ENCODE data around the gene ACOXL. TPM values are rescaled to one million over a fixed set of nuclear protein-coding genes. Genes with fewer than 3 reads are reported as not detected.

The ACOXL gene
- total RNA-seq, 1 donor from 2014 or later = 0.58 TPM

GRCh38 chr2:111157798-111158197, 425.4 kb downstream of the ACOXL start:
- Histone ChIP-seq H3K4me3 (ENCODE audit: low read depth, low read length) (no peak overlapping the region), H3K27me3 (ENCODE audit: control insufficient read depth, insufficient read depth, low read length) (no peaks in the 10 kb centered on the region), H3K36me3 (ENCODE audit: control insufficient read depth, insufficient read depth, low read length) (no peaks in the 10 kb centered on the region)
- no peak for DNase-seq (ENCODE audit: low read depth)
- no peak for TF ChIP-seq CTCF (IDR thresholded peaks at IDR 0.05; ENCODE audit: insufficient read depth, low read length, poor library complexity, severe bottlenecking)

GRCh38 chr2:111159641-111160040, 427.3 kb downstream of the ACOXL start:
- no peak overlapping the region for H3K4me3 ChIP-seq (ENCODE audit: low read depth, low read length)
- H3K36me3 ChIP-seq (ENCODE audit: control insufficient read depth, insufficient read depth, low read length) = no peaks in the 10 kb centered on the region
- TF ChIP-seq CTCF (IDR thresholded peaks at IDR 0.05; ENCODE audit: insufficient read depth, low read length, poor library complexity, severe bottlenecking) = no peak
- no peaks in the 10 kb centered on the region for H3K27me3 ChIP-seq (ENCODE audit: control insufficient read depth, insufficient read depth, low read length)
- DNase-seq (ENCODE audit: low read depth) = no peak

GRCh38 chr2:111160758-111161157, 428.4 kb downstream of the ACOXL start:
- Histone ChIP-seq H3K4me3 (ENCODE audit: low read depth, low read length) (no peak overlapping the region), H3K36me3 (ENCODE audit: control insufficient read depth, insufficient read depth, low read length) (no peaks in the 10 kb centered on the region), H3K27me3 (ENCODE audit: control insufficient read depth, insufficient read depth, low read length) (no peaks in the 10 kb centered on the region)
- DNase-seq (ENCODE audit: low read depth) = peak; percentile 45
- TF ChIP-seq CTCF (IDR thresholded peaks at IDR 0.05; ENCODE audit: insufficient read depth, low read length, poor library complexity, severe bottlenecking) = no peak

GRCh38 chr2:111161971-111162370, 429.6 kb downstream of the ACOXL start:
- no peak for DNase-seq (ENCODE audit: low read depth)
- Histone ChIP-seq H3K27me3 (ENCODE audit: control insufficient read depth, insufficient read depth, low read length) (no peaks in the 10 kb centered on the region), H3K4me3 (ENCODE audit: low read depth, low read length) (no peak overlapping the region), H3K36me3 (ENCODE audit: control insufficient read depth, insufficient read depth, low read length) (no peaks in the 10 kb centered on the region)
- no peak for TF ChIP-seq CTCF (IDR thresholded peaks at IDR 0.05; ENCODE audit: insufficient read depth, low read length, poor library complexity, severe bottlenecking)

- TF ChIP-seq CTCF (IDR thresholded peaks at IDR 0.05; ENCODE audit: insufficient read depth, low read length, poor library complexity, severe bottlenecking) = no peak
- Histone ChIP-seq H3K4me3 (ENCODE audit: low read depth, low read length) (no peak overlapping the region), H3K36me3 (ENCODE audit: control insufficient read depth, insufficient read depth, low read length) (no peaks in the 10 kb centered on the region), H3K27me3 (ENCODE audit: control insufficient read depth, insufficient read depth, low read length) (no peaks in the 10 kb centered on the region)
- peak; percentile 38 for DNase-seq (ENCODE audit: low read depth)
Measured at GRCh38 chr2:111162718-111163331, 430.5 kb downstream of the ACOXL start.

GRCh38 chr2:111164078-111164477, 431.7 kb downstream of the ACOXL start:
- H3K4me3 ChIP-seq (ENCODE audit: low read depth, low read length) = no peak overlapping the region
- TF ChIP-seq CTCF (IDR thresholded peaks at IDR 0.05; ENCODE audit: insufficient read depth, low read length, poor library complexity, severe bottlenecking) = no peak
- no peaks in the 10 kb centered on the region for H3K27me3 ChIP-seq (ENCODE audit: control insufficient read depth, insufficient read depth, low read length)
- no peaks in the 10 kb centered on the region for H3K36me3 ChIP-seq (ENCODE audit: control insufficient read depth, insufficient read depth, low read length)
- no peak for DNase-seq (ENCODE audit: low read depth)

Data from kidney epithelial cell (primary cell).